Stimulated activated CD8-positive, alpha-beta memory T cell treated with anti-CD3 and anti-CD28 coated beads, Interleukin-2, amount 100 ng/mL, for 1 hour (primary cell): Measurements from ENCODE around the gene MEIKIN.

Experiments
- DNase-seq, 2 donors: peaks; one replicate each; pipeline ENCODE4 v3.0.0-alpha.2; 2020; ENCODE audit warnings: low read depth in 2 of 2

Gene MEIKIN, protein sequence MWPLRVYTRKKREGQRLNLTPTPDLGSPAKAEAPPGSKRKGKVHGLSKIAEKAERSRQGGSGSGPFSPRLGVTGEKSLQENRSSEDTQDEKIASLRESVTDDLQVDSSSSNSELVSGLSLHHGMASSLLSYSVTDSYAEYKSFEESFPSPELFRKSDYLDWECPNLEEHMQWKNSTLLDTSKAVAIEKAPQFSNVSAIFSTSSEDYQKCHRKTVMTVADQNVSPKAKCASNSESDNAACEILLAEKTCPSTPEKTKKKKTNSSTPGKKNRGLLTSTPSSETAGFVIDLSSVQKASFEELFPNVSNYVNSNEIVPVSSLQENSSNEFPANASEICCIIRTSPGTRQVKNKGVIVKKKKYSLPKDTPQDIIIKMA

DNA sequence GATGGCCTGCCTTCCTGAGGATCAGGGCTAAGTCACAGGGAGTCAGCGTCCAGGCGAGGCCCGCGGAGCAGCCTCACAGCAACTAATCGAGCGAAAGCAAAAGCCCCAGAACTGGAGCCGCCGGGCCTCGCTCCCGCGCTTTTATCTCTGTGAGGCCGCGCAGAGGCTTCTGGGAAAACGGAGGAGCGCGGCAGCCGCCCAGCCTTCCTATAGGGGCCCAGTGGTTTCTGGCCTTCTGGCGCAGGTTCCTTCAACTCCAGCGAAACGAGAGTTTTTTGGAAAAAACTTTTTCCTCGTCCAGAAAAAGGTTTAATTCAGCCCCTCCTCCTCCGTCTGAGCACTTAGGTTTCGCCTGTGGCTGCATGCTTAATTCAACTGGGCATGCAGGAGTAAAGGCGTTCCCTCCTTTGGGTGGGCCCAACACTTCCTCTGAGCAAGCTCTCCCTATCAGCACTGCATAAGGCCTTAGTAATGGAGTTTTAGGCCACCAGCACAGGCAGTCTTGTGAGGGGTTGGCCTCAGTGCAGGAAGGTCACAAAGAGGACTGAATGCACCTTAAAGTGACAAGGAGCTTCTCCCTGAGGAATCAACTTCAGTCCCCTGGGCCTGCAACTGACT lies at the start of gene MEIKIN:
TSS of gene MEIKIN (minus strand) at position 113 of the 618 bp plus-strand sequence. CDS start 158 bp downstream, outside the sequence.
- no peak for DNase-seq

DNA sequence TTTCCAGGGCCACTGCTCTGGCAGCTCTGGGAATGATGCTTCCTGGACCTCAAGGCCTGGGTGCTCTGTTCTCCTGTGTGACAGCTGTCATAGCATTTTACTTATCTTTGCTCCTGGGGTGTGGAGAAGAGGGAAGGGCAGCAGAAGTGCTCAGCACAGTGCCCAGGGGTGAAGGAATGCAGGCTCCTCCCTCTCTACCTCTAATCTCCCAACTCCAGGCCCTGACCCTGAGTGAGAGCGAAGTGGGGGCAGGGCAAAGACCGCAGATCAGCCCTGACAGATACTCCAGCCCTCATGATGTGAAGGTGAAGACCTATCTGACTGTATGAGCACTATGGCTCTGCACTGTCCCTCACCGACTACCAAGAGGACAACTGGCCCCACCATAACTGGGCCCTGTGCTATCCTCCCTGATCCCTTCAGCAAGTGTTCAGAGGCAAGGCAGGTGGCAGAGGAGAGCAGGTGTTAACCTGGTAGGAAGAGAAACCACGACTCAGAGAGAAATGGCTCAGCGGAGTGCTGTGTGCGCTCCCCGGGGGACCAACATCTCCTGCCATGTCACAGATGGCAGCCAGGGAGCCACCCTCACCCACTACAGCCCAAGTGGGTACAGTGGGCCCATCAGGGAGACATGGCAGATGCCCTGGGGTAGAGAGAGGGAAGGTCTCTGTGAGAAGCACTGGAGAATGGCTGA lies 49.2 kb upstream of the MEIKIN start:
- DNase-seq: no peak

DNA sequence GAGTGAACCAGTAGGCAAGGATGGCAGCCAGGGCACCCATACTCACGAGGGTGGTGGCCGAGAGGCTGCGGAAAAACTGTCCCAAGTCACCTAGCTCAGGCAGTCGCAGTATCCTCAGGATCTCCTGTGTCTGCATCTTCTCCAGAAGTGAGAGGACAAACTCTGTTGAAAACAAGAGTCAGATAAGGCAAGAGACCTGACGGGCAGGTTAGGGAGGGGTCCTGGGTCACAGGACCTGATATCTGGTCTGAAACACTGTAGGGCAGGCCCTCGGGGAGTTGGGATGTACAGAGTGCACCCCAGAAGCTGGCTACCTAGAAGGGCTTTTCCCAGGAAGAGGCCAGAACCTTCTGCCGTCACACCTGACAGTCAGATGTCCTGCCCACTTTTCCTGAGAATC lies 48.6 kb upstream of the MEIKIN start:
- DNase-seq: no peak

DNA sequence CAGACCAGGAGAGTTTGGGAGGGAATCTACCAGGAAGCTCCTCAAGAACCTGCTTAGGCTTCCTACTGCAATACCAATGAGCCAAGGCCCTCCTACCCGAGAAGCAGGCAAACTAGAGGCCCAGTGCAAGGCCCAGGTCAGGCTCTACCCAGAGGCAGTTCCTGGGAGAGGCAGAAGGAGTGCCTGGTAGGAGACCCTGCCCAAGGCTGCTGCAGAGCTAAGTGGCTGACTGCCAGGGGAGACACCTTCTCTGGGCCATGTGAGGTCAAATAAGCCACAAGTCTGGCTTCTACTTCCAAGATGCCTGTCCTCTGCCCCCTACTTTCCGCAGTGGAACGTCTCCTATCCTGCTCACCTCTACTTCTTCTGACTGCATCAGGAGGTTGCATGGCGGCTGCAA lies 48.2 kb upstream of the MEIKIN start:
- no peak for DNase-seq

DNA sequence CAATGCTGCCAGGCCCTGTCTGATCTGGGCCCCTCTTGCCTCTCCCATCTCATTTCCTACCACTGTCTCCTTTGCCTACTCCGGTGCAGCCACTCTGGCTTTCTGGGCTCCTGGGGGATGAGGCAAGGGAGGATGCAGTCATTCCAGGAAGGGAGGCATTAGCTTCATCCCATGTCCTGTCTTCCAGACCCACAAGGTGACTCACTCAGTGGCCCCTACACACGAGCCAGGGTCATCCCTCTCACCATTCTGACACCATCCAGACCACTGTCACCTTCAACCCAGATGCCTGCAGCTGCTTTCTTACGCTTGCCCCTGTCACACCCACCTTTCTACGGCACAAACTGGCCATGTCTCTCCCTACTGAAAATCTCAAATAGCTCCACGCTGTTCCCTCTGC lies 46.9 kb upstream of the MEIKIN start:
- DNase-seq: no peak

DNA sequence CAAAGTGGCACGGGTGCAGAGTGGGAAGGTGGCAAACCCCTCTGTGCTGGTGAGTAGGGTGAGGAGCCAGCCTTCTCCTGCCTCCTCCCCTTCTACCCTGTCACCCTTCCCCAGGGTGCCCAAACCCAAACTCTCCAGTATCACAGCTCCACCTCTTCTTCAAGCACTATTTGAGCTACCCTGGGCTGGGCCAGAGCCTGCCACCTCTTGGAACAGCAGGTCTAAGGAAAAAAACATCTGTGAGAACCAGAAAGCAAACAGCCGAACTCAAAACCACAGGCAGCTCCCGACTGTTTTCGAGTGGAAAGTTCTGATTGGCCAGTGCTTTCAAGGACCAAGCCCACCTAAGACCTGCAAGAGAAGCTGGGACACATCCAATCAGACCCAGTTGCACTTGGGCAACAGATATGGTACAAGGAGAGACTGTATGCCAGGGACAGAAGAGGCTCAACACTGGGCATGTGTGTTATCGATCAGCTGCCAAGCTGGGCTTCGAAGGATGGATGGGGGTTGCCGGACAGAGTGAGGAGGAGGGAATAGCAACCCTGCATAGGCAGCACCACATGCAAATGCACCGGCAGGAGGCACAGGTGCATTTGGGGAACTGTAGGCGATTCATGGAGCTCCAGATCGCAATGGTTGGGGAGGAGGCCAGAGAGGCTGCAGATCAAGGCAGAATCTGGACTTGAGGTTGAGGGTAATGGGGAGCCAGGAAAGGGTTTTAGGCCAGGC lies 46.3 kb upstream of the MEIKIN start:
- no peak for DNase-seq

DNA sequence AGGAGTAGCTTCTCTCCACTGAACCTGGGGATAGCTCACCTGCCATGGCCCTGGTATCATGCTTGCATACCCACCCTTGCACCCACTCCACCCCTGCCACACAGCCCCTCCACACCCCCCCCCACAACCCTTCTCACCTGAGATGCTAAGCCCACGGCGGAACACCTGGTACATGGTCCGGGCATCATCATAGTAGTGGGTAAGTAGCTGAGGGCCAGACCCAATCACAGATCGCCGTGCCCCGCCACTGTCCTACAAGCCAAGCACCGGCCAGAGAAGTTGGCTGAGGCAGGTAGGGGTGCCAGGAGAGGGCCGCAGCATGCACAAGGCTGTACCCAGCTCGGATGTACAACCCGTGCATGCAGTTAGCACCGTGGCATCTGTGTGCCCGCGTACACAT lies 45.3 kb upstream of the MEIKIN start:
- DNase-seq: no peak

DNA sequence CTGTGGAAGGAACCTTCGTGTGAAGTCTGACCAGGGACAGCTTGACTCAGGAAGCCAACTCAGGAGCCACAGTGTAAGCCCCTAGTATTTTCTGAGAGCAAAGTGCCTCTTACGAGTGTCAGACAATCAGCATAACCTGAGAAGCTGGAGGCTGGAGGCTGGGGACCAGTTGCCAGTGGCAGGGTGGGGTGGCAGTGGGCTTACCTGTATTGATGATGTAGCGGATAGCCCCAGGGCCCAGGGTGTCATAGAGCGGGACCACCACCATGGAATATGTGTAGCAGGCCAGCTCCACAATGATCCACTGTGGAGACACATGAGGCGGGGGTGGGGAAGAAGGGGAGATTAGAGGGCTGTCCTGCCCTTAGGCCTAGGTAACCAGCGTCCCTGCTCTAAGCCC lies 43.1 kb upstream of the MEIKIN start:
- no peak for DNase-seq

DNA sequence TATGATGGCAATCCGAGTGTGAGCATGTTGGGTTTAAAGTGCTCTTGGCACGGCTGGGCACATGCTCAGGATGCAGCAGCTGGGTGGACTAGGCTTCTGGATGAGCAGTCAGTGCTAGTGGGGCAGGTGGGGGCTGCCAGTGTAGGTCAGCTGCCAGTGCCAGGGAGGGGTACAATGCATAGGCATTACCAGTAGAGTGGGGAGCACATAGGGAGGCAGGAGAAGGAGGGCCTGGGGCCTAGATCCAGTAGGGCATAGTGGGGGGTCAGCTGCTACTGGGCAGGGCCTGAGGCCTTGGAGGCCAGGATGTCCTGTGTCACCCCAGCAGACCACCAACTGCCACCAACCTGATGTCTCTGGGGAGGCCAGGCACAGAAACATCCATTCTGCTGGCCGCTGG lies 41.8 kb upstream of the MEIKIN start:
- DNase-seq: no peak

DNA sequence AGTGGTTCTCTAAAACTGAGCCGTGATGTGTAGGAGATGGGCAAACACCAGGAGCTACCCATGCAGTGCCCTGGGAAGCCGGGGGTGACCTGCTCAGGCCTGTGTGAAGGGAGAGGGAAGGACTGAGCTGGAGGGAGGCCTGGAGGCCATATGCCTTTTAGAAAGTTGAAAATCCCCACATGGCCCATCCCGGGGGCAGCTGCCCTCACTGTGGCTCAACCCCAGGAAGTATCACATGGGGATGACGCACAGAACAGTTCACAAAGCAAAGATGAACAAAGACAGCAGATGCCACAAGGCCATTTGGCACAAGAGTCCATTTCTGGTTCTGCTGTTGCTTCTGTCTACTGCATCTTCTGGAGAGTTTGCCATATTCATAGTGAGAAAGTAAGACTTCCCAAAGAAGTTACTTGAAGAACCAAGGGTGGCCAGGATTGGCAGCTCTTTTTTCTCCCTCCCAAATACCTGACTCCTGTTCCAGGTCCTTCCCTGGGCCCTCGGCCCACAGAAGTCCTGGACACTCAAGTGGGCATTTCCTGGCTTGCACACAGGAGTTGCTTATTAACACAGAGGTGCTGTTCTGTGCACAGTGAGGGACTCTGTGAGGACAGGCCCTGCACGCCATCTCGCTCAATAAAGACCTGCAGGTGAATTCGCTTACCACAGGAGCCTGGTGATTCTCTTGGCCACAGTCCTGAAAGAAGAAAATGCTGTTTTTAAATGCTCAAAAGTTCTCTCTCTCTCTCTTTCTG lies 40.9 kb upstream of the MEIKIN start:
- no peak for DNase-seq

DNA sequence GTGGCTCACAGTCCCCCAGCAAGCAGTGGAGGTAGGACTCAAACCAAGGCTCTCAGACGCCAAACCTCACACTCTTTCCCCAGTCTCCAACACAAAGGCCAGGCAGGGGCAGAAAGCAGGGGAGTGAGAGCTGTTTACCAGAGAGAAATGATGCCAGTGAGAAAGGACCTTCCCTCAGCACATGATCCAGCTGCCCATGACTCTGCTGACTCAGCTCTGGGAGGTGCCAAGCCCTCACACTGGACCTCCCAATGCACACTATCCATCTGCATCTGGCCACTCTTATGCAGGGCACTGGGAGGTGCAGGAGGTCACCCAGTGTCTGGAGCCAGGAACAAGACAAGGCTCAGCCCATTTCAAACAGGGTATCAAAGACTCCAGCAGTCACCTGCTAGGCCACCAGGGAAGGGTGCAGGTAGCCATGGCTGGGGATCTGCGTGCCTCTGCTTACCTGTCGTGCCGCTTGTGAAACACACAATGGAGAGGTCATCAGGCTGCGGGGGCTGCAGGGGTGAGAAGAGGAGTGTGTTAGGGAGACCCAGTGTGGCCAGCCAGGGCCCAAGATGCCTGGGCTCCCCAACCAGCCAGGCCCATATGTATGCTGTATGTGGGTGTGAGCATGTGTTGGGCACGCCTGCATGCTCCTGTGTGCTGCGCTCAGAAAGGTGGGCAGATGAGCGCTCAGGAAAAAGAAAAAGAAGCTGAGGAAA lies 39.6 kb upstream of the MEIKIN start:
- DNase-seq: no peak

DNA sequence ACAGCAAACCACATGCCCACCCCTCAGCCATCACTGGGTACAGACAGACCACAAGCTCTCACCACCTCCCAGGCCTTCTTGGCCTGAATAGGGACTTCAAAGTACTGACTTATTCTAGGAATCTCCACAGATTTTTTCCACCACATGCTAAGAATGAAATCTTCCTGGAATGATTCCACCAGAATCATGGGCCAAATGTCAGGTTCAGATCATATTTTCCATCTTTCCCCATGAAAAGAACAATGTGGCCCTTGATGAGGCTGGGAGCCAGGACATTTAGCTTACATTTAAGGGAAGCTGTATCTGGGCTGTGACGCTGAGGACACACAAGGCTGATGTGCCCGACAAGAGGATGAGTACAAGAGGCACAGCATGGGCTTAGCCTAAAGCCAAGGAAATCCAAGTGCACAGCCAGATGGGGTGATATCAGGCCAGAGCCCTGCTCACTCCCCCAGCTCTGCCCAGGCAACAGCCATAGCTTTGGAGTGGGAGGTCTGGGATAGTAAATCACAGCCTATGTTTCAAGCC lies 37.8 kb upstream of the MEIKIN start:
- no peak for DNase-seq

DNA sequence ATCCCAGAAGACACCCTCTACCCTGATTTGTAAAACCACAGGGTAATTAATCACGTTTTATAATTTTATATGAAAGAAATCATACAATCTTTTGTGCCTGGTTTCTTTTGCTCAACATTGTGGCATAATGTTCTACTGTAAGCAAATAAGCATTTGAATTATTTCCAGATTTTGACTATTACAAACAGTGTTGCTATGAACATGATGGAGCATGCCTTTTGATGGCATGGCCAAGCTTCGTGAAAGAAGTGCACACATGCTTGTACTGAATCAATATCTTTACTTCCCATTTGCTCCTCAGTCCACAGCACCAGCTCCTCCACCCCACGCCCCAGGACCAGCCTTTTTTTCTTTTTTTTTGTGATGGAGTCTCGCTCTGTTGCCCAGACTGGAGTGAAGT lies 36.1 kb upstream of the MEIKIN start:
- DNase-seq: no peak

DNA sequence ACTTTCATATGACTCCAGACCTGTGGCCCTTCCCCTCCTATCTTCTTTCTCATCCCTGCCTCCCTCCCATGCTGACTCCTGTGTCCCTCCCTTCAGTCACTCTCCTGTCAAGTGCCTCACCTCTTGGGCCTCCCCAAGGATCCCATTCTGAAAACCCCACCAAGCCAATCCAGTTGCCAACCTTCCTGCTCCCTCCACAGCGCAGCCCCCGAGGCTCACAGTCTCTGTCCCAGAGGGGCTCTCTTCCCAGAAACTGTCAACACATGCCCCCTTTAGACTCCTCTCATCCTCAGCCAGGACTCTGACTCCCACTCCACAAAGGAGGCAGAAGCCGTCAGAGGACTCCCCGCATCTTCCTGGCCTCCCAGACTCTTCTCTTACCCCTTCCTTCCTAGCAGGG lies 35.2 kb upstream of the MEIKIN start:
- DNase-seq: no peak

DNA sequence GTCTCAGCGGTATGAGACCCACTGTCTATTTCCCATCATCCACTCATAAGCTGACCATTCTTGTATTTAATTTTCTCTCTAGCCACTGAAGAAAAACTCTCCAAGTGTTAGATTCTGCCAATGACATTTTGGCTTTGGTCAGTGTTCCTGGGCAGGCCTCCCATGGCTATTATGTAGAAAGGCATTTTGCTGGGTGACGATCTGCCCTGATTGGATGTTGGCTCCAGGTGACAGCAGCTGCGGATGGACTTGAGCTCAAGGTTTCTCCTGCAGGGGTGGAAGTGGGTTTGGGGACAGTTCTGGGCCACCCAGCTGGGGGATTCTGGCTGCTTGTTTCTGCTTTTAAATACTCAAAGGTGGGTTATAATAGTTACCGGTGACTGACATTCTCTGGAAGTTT lies 34.4 kb upstream of the MEIKIN start:
- no peak for DNase-seq

DNA sequence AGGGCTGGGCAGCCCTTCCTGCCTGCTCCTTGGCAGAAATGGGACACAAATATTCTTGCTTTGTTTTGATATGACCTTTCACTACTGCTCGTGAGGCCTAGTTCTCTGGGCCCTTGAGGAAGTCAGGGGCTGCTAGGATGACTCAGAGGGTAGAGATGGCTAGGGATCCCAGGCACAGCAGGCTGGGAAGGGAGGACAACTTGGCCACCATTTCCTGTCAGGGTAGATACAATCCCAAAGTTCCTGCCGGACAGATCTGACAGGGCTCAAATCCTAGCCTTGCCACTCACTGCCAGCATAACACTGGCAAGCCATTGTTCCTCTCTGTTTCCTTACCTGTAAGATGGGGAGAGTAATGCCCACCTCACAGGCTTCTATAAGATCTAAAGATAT lies 31.7 kb upstream of the MEIKIN start:
- no peak for DNase-seq

DNA sequence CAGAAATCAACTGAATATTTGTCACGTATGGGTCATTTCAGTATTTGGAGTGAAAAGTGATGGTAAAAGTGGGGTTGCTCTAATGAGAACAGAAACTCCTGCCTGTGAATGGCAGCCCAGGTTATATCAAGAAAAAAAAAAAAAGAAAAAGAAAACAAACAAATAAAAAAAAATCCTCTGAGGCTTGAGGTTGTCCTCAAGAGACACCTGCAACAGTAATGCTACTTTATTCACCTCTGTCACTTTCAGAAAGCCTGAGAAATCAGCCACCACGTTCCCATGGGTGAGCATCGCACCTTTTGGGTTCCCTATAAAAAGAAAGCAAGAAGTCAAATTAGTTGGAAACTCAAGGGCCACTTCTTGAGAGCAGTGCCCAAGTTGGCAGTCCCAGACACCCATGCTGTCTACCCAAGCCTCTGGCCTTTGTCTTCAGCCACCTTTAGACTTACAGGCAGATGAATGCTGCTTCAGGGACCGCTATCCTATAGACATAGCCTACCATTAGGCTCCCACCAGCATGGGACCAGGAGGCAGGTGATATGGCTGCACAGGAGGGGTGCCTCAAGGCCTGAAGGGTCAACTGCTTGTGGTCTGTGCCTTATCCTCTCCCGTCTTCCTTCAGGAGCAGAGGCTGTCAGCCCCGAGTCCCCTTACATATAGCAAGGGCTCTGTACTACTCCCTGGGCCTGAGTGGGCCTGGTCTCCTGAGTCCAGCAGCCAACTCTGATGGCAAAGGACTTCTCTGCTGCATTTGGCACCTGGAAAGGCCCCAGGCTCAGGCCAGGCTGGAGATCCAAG lies 31.1 kb upstream of the MEIKIN start:
- DNase-seq: no peak

DNA sequence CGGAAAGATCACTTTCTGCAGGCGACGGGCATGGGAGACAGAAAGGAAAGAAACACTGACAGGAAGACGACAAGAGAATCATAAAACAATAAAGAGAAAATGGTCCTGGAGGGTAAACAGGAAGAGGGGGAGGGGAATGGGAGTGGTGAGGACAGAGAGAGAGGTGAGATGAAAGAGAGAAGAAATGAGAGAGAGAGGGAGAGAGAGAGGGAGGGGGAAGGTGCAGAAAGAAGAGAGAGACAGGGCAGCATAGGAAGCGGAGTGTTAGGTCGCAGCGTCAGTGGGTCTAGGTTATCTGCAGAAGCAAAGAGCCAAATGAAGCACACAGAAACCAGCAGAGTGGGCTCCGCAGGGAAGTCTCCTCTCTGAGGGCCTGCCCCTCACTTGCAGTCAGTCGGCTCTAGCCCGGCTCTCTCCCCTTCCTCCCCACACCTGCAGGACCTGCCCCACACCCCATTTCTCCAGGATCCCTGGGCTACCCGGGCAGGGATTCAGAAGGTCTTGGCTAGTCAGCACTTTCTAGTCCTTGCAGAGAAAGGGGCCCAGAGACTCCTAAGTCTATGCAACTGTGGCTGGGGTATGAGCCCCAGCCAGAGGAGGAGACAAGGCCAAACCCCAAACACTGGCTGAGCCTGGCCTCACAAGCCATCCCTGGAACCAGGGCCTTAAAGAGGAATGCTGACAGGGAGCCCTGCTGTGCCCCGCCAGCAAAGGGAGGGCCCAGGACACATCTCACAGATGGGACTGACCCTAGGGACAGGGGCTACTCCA lies 29.7 kb upstream of the MEIKIN start:
- DNase-seq: no peak

DNA sequence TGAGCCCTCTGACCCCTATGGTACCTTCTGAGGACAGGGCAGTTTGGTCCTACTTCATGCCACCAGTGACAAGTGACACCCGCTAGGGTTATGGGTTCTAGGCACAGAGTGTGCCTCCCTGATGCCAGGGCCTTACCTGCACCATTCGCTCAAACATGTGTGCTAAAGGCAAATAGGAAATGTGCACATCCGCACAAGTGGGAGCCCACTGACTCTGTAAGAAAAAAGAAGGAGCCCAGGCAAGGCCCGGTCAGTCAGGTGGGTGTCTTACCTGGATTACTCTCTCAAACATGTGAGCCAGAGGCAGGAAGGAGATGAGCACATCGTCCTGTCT lies 29.1 kb upstream of the MEIKIN start:
- DNase-seq: no peak
